Measurements from ENCODE around the gene BABAM2.

The BABAM2 gene

GRCh38 chr2:28182348-28182747, 291.8 kb downstream of the BABAM2 start:
- in situ Hi-C loops (cut with MboI; ENCODE audit: low sequenced_read_pairs), result no loop called here

GRCh38 chr2:28185153-28185552, 294.6 kb downstream of the BABAM2 start:
- in situ Hi-C loops (cut with MboI; ENCODE audit: low sequenced_read_pairs), result no loop called here

GRCh38 chr2:28185891-28186290, 295.4 kb downstream of the BABAM2 start:
- in situ Hi-C loops (cut with MboI; ENCODE audit: low sequenced_read_pairs), result no loop called here

GRCh38 chr2:28187186-28187585, 296.7 kb downstream of the BABAM2 start:
- in situ Hi-C loops (cut with MboI; ENCODE audit: low sequenced_read_pairs), result no loop called here

- in situ Hi-C loops (cut with MboI; ENCODE audit: low sequenced_read_pairs), result no loop called here
Measured at GRCh38 chr2:28188436-28188835, 297.9 kb downstream of the BABAM2 start.

- in situ Hi-C loops (cut with MboI; ENCODE audit: low sequenced_read_pairs), result no loop called here
Measured at GRCh38 chr2:28193630-28194403, 303.3 kb downstream of the BABAM2 start.

- in situ Hi-C loops (cut with MboI; ENCODE audit: low sequenced_read_pairs), result no loop called here
Measured at GRCh38 chr2:28199995-28200679, 309.6 kb downstream of the BABAM2 start.

- in situ Hi-C loops (cut with MboI; ENCODE audit: low sequenced_read_pairs), result no loop called here
Measured at GRCh38 chr2:28201671-28202180, 311.2 kb downstream of the BABAM2 start.

GRCh38 chr2:28202719-28203118, 312.2 kb downstream of the BABAM2 start:
- in situ Hi-C loops (cut with MboI; ENCODE audit: low sequenced_read_pairs), result no loop called here

- in situ Hi-C loops (cut with MboI; ENCODE audit: low sequenced_read_pairs), result no loop called here
Measured at GRCh38 chr2:28206762-28207161, 316.2 kb downstream of the BABAM2 start.

- in situ Hi-C loops (cut with MboI; ENCODE audit: low sequenced_read_pairs), result no loop called here
Measured at GRCh38 chr2:28209261-28209691, 318.7 kb downstream of the BABAM2 start.

- in situ Hi-C loops (cut with MboI; ENCODE audit: low sequenced_read_pairs), result no loop called here
Measured at GRCh38 chr2:28209864-28210263, 319.3 kb downstream of the BABAM2 start.

GRCh38 chr2:28210535-28210934, 320.0 kb downstream of the BABAM2 start:
- in situ Hi-C loops (cut with MboI; ENCODE audit: low sequenced_read_pairs), result no loop called here

GRCh38 chr2:28216331-28216730, 325.8 kb downstream of the BABAM2 start:
- in situ Hi-C loops (cut with MboI; ENCODE audit: low sequenced_read_pairs), result no loop called here

GRCh38 chr2:28217042-28217740, 326.7 kb downstream of the BABAM2 start:
- in situ Hi-C loops (cut with MboI; ENCODE audit: low sequenced_read_pairs), result no loop called here

- in situ Hi-C loops (cut with MboI; ENCODE audit: low sequenced_read_pairs), result no loop called here
Measured at GRCh38 chr2:28219138-28219537, 328.6 kb downstream of the BABAM2 start.

GRCh38 chr2:28219758-28220368, 329.3 kb downstream of the BABAM2 start:
- in situ Hi-C loops (cut with MboI; ENCODE audit: low sequenced_read_pairs), result no loop called here

GRCh38 chr2:28224648-28225472, 334.3 kb downstream of the BABAM2 start:
- in situ Hi-C loops (cut with MboI; ENCODE audit: low sequenced_read_pairs), result no loop called here

GRCh38 chr2:28225473-28226080, 335.0 kb downstream of the BABAM2 start:
- in situ Hi-C loops (cut with MboI; ENCODE audit: low sequenced_read_pairs), result no loop called here

- in situ Hi-C loops (cut with MboI; ENCODE audit: low sequenced_read_pairs), result no loop called here
Measured at GRCh38 chr2:28226558-28226957, 336.0 kb downstream of the BABAM2 start.

Data from HL-60/S4 treated with retinoic acid at 250 ng/mL for 4 days and 3 days (cell line).